ENCODE data around the gene ABLIM2.

GRCh38 chr4:8121292-8122015, 37.2 kb downstream of the ABLIM2 start:
- no peak for TF ChIP-seq EZH2 (IDR thresholded peaks at IDR 0.05; ENCODE audit: borderline replicate concordance, insufficient read depth, low read length, poor library complexity, severe bottlenecking)
- TF ChIP-seq CTCF (IDR thresholded peaks at IDR 0.05; ENCODE audit: poor library complexity, severe bottlenecking) = no peak
- no peak for TF ChIP-seq REST (IDR thresholded peaks at IDR 0.05; ENCODE audit: borderline replicate concordance)
- TF ChIP-seq RAD21 (conservative IDR thresholded peaks at IDR 0.05) = no peak
- no peak for TF ChIP-seq POLR2AphosphoS5 (IDR thresholded peaks at IDR 0.05)
- TF ChIP-seq MXI1 (conservative IDR thresholded peaks at IDR 0.05; ENCODE audit: poor library complexity, severe bottlenecking) = no peak

Data from neural cell (in vitro differentiated cells).